Brain pericyte (primary cell): ENCODE measurements around the gene SCNN1A.

Experiments used
- DNase-seq: peaks from one replicate; pipeline ENCODE4 v3.0.0-alpha.2; 2012; ENCODE audit warnings: low read depth, low spot score

The SCNN1A gene

DNA sequence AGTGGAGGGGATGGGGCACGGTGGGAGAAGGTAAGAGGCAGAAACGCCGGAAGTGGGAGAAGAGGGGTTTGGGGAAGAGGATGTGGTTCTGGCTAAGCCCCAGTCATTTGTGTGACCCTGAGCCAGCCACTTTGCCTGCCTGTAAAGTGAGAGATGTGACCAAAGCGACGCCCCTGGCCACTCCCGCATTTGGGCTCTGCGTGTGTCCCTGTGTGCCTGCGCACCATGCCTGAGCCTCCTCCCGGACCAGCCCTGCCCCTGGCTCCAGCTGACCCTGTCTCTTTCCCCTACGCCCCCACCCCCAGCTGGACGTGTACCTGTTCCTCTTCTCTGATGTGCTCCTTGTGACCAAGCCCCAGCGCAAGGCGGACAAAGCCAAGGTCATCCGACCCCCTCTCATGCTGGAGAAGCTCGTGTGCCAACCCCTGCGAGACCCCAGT is 56.9 kb downstream of the SCNN1A start:
- no peak for DNase-seq

- DNase-seq = no peak
Observed at GRCh38 chr12:6317693-6318439, 57.5 kb downstream of the SCNN1A start.

- DNase-seq = no peak
Observed at GRCh38 chr12:6316921-6317692, 58.3 kb downstream of the SCNN1A start.

GRCh38 chr12:6315704-6316597 is 59.4 kb downstream of the SCNN1A start:
- DNase-seq = no peak

GRCh38 chr12:6315184-6315583 is 60.2 kb downstream of the SCNN1A start:
- DNase-seq = no peak

GRCh38 chr12:6314776-6315175 is 60.6 kb downstream of the SCNN1A start:
- DNase-seq = no peak

GRCh38 chr12:6313326-6313940 is 61.9 kb downstream of the SCNN1A start:
- no peak for DNase-seq

- DNase-seq = no peak
Observed at GRCh38 chr12:6312529-6313325, 62.6 kb downstream of the SCNN1A start.

DNA sequence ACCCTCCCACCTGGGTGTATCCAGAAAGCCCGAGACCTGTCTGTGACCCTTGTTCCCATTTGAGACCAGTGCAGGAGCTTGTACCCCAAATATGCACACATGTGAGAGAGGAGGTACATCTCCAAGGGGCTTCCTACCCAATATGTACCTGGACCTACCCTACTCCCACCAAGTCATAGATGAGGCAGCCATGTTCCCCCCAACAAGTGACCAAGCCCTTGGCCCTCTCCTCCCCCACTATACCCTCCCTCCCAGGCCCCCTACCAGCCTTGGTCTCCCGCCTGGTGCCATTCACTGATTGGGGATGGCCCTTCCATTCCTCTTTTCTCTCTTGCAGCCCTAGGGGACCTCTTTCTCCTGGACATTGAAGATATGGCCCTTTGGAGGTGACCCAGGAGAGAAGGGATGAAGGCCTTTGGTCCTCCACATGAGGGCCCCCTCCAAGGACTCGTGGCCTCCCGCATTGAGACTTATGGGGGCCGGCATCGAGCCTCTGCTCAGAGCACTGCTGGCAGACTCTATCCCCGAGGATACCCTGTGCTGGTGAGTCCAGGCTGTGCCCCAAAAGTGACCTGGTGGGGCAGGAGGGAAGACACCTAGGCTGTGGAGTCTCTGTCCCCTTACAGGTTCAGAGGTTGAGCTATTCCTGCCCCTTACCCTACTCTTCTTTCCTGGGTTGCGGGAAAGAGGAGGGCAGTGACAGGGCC is 63.4 kb downstream of the SCNN1A start:
- no peak for DNase-seq

GRCh38 chr12:6310771-6311610 is 64.4 kb downstream of the SCNN1A start:
- DNase-seq = no peak

GRCh38 chr12:6307529-6307928 is 67.8 kb downstream of the SCNN1A start:
- no peak for DNase-seq

DNA sequence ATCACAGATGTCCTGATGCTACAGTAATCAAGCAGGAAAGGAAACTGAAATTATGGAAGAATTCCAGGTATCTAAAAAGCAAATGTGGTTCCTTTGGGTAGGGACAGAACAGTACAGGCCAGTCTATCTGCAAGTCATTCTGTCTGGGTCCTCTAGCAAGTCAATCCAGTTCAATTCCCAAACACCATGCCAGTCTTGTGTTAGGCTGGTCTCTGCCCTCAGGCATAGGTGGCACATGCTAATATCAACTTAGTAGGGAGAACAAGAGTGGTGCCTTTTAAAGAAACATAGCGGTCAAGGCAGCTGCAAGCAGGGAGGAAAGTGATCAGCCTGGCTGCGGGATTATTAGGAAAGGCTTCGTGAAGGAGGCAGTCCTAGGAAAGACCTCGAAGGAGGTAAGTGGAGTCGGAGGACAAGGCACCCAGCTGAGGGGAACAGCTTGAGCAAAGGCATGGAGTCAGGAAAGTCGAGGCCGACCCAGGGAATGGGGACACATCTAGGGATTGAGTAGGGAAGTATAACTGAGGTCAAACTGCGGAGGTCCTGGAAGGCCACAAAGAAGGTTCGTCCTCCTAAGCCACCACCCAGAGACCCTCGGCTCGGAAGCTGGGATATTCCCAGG is 68.7 kb downstream of the SCNN1A start:
- DNase-seq = no peak

- DNase-seq = no peak
Observed at GRCh38 chr12:6306151-6306550, 69.2 kb downstream of the SCNN1A start.

GRCh38 chr12:6303071-6303470 is 72.3 kb downstream of the SCNN1A start:
- DNase-seq = no peak

DNA sequence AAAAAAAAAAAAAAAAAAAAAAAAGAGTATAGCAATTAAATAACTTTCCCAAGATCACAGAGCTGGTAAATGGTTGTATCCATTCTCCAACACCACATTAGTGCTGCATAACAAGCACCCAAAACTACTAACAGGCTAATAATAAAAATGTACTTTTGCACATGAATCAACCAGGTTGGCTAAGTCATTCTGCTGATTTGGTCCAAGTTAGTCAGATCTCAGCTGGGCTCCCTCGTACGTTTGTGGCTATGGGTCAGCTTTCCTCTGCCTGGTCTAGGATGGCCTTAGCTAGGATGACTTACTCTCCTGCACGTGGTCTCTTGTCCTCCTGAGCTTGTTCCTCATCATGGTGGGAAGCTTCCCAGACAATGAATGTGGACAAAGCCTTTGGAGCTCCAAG is 72.7 kb downstream of the SCNN1A start:
- DNase-seq = no peak

GRCh38 chr12:6301721-6302120 is 73.6 kb downstream of the SCNN1A start:
- DNase-seq = no peak

DNA sequence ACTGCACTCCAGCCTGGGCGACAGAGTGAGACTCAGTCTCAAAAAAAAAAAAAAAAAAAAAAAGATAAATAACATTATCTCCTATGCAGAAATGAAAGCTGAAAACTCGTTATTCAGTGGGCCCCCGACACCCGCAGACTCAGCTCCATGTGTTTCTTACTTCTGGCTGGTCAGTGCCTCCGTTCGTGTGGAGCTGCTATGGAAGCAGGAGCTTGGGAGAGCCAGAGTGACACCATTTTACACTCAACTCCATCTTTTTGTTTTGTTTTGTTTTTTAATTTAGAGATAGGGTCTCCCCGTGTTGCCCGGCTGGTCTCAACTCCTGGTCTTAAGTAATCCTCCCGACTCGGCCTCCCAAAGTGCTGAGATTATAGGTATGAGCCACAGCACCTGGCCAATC is 78.2 kb downstream of the SCNN1A start:
- DNase-seq = no peak
